Upper lobe of left lung (tissue), 4 donors: ENCODE data around the gene SSX4.
"Not testable (repeated sequence)": the region's sequence is repeated elsewhere in the genome, so short reads cannot be mapped to it uniquely, and the experiment has no call there.

Experiments
- CTCF ChIP-seq, 6 experiments: fragments of 450-650 bp in 4 of 6; fragments of 200-600 bp in 2 of 6; sonication (generic) in 2 of 6; IDR thresholded peaks; one replicate each; pipeline ENCODE4 v1.5.1; 2016 to 2019; ENCODE audit warnings: antibody characterized with exemption in 6 of 6
- EP300 ChIP-seq, 4 donors: sonication (generic); formaldehyde crosslinking; IDR thresholded peaks; one replicate each; pipeline ENCODE4 v1.5.1; 2017; ENCODE audit warnings: antibody characterized with exemption in 4 of 4, control low read depth in 2 of 4
- POLR2AphosphoS5 ChIP-seq, 2 donors: sonication (generic); formaldehyde crosslinking; IDR thresholded peaks; one replicate each; pipeline ENCODE4 v1.5.1; 2017; ENCODE audit warnings: antibody characterized with exemption in 2 of 2

- TF ChIP-seq CTCF, POLR2AphosphoS5, EP300 (IDR thresholded peaks at IDR 0.05): not testable (repeated sequence)
Measured at GRCh38 chrX:48397825-48398224, 14.5 kb downstream of the SSX4 start.
